Neural progenitor cell (in vitro differentiated cells): ENCODE data around the gene FSTL4.

Experiments
- CTCF ChIP-seq: fragments of 200-600 bp; sonication (generic); IDR thresholded peaks from 2 replicates; pipeline ENCODE4 v1.5.1; 2017; ENCODE audit warnings: antibody characterized with exemption, mild to moderate bottlenecking
- EZH2phosphoT487 ChIP-seq: fragments of 200-600 bp; sonication (generic); IDR thresholded peaks from 2 replicates; pipeline ENCODE4 v1.6.1; 2017; ENCODE audit warnings: antibody characterized with exemption

GRCh38 chr5:133370904-133371303 is 241.4 kb downstream of the FSTL4 start:
- no peak for TF ChIP-seq EZH2phosphoT487
- no peak for TF ChIP-seq CTCF
